Ramos (cell line): ENCODE measurements around the gene DPH7.
"Not testable (repeated sequence)": the region's sequence is repeated elsewhere in the genome, so short reads cannot be mapped to it uniquely, and the experiment has no call there.

Source experiments
- in situ Hi-C: fragments of 300-500 bp; cut with MboI; formaldehyde crosslinking; loops from one replicate; pipeline ENCODE4 v1.14.3; 2022; ENCODE audit warnings: low sequenced_read_pairs; ENCODE audit not compliant: unreplicated experiment

DPH7 gene

DNA sequence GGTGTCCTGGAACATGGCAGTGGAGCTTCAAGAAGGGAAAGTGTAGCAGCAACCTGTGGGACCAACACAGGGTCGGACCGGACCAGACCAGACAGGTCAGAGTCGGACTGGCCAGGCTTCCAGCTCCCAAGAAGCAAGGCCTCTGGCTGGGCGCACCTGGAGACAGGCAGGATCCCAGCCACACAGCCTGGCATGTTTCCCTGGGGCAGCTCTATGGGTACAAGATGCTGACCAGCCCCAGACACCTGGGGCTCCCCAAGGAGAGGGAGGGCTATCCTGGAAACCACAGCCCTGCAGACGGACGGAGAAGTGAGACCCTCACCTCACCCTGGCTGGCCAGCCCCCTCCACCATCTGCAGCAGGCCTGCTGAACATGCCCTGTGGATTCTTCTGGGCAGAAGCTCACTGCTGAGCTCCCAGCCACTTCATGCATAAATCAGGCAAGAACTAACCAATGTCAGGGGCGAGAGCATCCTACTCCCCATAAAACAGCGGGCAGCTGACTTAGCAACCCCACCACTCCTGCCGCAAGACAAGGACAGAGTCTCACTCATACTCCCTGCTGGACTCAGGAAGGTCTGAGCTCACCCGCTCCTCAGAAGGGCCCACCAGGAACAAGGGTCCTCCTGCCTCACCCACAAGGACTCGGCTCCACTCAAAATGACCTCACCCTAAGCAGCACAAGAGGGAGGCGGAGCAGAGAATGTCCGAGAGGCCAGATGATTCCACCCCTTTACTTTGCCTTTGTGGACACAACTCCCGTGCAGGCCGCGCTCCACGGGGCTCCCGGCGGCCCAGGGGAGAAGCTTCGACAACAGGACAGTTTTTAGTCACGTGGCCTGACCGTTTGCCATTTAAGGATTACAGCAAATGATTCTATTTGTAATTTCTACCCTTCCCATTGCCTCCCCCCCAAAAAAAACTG is 2.9 kb upstream of the DPH7 start:
- in situ Hi-C loops = no loop called here

DNA sequence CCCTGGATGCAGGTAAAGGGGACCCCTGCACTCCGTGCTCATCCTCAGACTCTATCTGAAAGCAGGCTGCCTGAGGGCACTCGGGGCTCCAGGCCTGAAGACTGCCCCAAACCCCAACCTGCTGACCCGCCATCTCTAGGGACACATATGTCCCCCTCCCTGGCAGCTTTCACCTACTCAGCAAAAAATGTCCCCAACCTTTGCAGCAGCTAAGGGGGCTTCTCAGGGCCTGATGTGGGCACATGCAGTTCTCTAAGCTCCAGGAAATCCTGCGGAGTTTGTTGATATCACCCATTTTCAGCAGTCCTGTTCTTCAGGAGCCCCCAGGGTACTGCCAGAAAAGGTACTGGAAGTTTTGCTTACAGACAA is 2.2 kb upstream of the DPH7 start:
- in situ Hi-C loops = no loop called here

DNA sequence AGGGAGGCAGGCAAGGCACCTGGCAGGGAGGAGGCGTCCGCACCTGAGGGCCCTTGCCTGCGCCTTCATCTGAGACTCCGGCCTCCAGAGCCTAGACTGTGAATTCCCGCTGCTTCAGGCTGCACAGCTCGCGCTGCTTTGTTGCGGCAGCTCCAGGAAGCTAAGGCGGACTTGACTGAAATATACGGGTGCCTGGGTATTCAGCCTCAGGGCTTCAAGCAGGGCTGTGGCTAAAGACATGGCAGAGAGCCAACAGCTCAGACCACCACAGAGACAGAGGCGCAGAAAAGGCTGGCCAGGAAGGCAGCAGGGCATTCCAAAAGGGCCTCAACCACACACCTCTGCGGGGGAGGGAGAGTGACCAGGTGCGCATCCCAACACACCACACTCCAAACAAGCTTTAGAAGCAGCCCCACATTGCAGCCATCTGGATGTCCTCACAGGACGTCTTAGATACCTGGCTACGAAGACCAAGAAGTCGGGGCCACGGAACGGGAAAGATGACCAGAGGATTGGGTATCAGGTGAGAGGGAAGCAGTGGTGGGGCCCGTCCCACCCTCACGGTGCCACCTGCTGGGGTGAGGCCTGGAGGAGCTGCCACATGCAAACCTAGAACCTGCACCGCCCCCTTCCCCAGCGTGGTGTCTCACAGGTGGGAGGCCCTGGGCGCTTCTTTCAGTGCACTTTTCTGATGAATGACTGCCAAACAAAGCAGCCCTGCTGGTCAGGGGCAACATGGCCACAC is 1.7 kb upstream of the DPH7 start:
- in situ Hi-C loops = no loop called here

DNA sequence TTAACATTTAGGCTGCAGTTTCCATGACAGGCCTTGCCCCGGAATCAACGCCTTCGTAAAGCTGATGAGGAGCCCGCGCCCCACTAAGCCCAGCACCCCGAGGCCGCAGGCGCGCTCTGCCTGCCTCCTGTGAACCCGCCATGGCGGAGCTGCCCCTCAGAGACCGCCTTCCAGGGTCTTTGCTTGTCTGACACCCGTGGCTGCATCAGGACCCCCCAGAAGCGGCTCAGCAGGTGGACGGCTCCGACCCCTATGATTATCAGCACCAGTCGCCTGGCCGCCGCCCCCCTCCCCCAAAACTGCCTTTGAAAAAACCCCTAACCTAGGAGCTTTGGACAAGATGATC is 507 bp upstream of the DPH7 start:
- in situ Hi-C loops = no loop called here

DNA sequence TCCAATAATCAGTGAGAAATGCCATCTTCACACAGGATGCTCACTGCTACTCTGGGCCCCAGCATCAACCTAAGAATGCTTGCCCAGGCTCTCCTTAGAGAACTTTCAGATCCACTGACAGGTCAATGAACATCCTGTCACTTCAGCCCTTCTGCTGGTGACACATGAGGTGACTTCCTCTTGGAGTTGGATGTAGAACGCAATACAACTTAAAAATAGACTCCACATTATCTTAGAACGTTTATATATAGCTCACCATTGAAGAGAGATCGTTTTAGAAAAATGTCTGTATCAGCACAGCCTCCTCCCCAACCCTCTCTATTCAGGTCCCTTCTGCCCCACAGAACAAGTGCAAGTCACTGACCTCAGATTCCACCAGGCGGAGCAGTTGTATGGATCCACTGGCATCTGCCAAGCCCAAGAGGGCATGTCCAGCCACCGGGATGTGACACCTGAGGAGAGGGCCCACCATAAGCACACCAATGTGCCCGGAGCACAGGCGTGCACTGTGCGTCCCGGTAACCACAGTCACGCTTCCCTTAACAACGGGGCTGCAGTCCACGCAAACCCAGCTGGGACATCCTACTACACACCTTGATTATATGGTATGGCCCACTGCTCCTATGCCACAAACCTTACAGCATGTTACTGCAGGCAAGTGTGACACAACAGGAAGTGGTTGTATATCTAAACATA is 2.9 kb downstream of the DPH7 start:
- in situ Hi-C loops = no loop called here

DNA sequence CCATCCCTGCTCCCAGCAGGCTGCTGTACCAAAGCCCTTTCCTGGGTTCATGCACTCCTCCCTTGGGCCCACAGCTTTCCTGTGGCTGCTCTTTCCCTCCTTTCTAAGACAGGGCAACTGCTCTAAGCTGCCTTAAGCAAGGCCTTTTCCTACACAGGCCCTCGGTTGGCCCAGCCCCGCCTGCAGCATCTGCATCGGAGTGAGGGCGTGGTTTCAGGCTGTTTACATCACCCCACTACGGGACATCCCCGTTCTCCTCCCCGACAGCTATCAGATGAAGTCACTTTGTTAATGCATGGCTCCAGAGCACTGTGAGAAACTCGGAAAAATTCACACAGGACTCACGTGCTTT is 3.4 kb downstream of the DPH7 start:
- in situ Hi-C loops = no loop called here

DNA sequence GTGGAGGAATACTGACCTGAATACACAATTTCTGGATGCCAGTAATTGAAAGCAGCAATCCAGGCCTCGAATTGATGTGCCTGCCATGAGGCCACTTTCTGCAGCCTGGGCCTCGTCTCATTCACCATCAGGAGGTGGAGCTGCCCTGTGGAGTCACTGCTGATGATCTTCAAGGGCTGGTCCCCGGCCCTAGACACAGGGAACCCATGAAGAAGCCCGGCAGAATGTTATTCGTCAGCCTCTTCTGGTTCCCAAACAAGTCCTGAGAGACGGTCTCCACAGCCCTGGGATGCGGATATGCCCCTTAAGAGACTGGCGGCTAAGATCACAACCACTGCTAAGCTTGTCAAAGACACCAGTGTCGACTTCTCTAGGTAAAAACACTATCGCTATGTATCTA is 4.5 kb downstream of the DPH7 start:
- in situ Hi-C loops = no loop called here

DNA sequence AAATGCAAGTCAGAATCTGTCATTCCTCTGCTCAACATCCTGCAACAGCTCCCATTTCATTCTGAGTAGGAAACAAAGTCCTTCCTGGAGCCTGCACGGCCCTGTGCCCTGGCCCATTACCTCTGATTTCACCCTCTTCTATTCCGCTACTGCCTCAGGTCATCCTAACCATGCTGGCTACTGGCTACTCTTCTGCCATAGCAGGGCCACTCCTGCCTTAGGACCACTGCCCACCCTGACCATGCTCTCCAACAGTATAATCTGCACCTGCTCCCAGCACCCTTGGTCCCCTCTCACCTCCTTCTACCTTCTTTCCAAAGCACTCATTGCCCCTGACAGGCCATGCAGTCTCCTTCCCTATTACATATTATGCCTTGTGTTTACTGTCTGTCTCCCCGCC is 8.2 kb downstream of the DPH7 start:
- in situ Hi-C loops = no loop called here

DNA sequence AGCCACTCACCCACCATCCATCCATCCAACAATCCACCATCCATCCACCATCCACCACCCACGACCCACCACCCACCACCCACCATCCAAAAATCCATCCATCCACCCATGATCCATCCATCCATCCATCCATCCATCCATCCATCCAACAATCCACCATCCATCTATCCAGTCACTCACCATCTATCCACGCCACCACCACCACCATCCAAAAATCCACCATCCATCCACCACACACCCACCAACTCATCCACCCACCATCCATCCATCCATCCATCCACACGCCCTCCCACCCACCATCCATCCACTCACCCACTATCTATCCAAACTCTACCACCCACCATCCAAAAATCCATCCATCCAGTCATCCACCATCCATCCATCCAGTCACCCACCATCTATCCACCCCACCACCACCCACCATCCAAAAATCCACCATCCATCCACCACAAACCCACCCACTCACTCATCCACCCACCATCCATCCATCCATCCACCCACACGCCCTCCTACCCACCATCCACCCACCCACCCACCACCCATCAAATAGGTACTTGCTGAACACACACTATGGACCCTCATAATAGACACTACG is 9.0 kb downstream of the DPH7 start:
- in situ Hi-C loops = no loop called here

DNA sequence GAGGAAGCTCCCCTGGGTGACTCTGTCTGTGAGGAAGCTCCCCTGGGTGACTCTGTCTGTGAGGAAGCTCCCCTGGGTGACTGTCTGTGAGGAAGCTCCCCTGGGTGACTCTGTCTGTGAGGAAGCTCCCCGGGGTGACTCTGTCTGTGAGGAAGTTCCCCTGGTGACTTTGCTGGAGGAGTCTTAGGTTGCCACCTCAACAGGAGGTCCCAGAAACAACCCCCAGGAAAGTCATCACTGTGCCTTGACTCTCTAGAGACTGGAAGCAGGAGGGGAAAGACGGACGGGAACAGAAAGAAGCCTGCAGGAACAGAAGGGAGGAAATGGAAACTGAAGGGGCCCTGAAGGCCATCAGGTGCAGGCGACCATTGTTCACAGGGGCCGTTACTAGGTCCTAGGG is 10.3 kb downstream of the DPH7 start:
- in situ Hi-C loops = not testable (repeated sequence)

DNA sequence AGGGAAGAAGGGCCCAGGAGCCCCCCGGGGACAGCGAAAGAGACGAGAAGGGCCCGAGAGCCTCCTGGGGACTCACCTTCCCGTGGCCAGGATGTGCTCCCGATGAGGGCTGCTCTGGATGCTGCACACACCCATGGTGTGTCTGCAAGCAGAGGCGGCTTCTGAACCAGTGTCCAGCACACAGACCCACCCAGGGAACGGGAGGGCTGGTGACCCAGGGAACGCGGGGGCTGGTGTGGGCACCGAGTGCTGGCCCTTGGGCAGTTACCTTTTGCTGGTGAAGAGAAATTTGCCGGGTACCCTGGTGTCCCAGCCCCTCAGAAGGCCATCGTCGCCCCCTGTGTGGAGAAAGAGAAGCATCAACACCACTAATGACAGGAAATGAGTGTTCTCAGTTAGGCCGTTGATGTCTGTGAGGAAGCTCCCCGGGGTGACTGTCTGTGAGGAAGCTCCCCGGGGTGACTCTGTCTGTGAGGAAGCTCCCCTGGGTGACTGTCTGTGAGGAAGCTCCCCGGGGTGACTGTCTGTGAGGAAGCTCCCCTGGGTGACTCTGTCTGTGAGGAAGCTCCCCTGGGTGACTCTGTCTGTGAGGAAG is 13.8 kb downstream of the DPH7 start:
- in situ Hi-C loops = no loop called here

DNA sequence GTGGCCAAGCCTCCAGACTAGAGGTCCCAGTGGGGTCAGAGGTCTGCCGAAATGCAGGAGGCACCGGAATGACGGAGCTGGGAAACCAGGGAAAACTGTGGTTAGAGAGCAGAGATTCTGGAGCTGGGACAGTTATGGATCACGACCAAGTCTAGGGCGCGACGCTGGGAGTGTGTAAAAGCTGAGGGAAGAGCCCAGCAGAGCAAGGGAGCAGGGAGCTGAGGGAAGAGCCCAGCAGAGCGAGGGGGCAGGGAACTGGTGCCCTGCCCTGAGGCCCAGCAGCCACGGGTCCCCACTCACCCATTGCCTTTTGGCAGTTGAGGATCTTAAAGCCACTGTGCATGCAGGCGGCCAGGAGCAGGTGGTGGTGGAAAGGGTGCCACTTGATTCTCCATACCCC is 14.6 kb downstream of the DPH7 start:
- in situ Hi-C loops = no loop called here

DNA sequence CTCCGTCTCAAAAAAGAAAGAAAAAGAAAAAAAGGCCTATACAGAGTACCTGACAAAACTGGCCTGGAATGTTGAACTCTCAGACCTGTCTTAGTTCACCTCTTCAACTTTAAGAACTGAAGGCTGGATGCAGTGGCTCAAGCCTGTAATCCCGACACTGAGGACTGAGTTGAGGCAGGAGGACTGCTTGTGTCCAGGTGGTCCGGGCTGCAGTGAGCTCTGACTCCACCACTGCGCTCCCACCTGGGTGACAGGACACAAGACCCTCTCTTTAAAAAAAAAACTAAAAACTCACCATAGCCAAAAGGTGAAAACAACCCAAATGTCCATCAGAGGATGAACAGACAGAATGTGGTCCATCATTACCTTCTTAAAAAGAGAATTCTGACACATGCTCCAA is 20.6 kb downstream of the DPH7 start:
- in situ Hi-C loops = no loop called here

DNA sequence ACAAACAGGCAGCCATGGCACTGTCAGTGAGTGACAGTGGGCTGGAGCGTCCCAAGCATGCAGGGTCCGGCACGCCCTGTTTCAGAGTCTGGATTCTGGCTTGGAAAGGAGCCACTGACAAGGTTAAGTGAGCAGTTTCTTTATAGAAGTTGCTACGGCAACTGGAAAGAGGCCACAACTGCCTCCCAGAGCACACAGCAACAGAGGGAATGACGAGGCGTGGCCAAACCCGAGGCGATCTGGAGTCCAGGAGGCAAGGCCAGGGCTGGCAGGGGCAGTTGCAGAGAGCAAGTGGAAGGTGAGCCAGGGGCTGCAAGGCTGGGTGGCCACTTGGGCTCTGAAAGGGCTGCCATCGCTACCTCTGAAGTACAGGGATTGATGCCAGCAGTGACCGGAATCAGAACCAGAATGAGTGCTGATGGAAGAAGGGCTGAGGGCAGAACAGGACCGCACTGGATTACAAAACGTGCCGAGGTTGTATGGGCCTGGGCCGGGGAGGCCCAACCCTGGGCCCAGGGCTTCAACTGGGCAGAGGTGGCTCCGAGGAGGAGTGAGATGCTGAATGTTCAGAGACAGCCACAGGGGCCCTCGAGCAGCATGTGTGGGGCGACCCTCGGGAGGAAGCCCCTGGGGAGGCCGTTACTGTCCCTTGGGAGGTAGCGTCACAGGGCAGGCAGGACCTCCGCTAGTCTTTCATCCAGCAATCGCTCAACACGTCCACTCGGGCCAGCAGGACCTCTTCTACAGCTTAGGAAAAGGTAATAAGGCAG is 22.5 kb downstream of the DPH7 start:
- in situ Hi-C loops = no loop called here

DNA sequence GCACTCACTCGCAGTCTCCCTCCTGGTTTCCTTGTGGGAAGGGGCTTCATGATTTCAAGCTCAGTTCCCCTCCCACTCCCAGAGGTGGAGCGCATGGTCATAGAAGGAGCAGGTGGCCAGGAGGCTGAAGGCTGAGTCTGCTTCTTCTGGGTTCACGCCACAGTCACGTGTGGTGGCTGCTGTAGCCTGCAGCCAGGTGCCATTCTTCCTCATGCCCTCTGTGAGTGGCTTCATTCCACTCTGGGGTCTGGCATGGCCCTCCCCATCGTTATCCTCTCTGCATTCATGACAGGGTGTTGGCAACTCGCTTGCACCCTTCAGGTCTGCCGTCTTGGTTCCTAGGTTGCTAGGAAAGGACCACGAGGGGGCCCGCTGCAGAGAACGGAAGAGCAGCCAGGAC is 23.5 kb downstream of the DPH7 start:
- in situ Hi-C loops = no loop called here

DNA sequence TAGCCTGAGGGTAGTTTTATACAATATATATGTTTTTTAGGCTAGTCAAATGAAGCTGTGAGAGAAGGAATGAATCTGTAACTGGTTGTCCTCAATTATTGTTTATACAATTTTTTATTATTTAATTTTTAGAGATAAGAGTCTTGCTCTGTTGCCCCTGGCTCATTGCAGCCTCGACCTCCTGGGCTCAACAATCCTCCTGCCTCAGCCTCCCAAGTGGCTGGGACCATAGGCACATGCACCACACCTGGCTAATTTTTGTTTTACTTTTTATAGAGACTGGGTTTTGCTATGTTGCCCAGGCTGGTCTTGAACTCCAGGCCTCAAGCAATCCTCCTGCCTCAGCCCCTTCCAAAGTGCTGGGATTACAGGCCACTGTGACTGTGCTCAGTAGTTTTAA is 24.4 kb downstream of the DPH7 start:
- in situ Hi-C loops = no loop called here

DNA sequence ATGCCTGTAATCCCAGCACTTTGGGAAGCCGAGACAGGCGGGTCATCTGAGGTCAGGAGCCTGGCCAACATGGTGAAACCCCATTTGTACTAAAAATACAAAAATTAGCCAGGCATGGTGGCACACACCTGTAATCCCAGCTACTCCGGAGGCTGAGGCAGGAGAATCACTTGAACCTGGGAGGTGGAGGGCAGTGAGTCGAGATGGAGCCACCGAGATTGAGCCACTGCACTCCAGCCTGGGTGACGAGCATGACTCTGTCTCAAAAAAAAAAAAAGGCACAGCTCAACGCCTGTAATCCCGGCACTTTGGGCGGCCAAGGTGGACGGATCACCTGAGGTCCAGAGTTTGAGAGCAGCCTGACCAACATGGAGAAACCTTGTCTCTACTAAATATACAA is 25.1 kb downstream of the DPH7 start:
- in situ Hi-C loops = not testable (repeated sequence)

DNA sequence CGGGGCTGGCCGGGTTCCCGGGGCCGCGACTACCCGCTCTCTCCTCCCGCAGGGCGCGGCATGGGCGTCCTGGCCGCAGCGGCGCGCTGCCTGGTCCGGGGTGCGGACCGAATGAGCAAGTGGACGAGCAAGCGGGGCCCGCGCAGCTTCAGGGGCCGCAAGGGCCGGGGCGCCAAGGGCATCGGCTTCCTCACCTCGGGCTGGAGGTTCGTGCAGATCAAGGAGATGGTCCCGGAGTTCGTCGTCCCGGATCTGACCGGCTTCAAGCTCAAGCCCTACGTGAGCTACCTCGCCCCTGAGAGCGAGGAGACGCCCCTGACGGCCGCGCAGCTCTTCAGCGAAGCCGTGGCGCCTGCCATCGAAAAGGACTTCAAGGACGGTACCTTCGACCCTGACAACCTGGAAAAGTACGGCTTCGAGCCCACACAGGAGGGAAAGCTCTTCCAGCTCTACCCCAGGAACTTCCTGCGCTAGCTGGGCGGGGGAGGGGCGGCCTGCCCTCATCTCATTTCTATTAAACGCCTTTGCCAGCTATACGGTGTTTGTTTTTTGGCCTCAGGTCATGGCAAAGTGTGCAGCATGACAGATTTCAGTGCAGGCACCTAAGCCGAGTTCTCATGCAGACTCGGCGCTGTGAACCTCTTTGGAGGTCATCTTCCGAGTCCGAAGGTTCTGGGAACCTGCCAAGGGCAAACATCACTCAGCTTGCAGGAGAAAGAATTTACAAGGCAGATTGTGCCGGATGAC is 26.5 kb downstream of the DPH7 start:
- in situ Hi-C loops = no loop called here
